Measurements from ENCODE around the gene LDB2.
"Not testable (repeated sequence)": the region's sequence is repeated elsewhere in the genome, so short reads cannot be mapped to it uniquely, and the experiment has no call there.

Gene LDB2

DNA sequence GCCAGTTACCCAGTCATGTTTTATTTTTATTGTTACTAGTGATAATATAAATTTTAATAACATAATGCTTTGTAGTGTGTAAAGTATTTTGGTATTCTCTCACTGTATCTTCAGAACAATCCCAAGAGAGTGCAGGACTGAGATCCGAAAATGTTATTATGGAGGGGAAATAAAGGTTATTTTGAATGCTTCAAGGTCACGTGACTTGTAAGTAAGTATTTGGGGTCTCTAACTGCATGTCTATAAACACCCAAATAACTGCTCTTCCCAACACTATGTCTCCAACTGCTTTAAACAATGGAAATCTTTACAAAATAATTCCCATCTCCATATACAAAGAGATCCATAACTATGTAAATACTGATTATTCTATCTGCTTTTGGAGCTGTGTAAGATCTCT, 302.2 kb downstream of the LDB2 start:
- DNase-seq (ENCODE audit: low spot score) = no peak

- DNase-seq (ENCODE audit: low spot score) = no peak
Observed at GRCh38 chr4:16594128-16594527, 304.3 kb downstream of the LDB2 start.

- no peak for DNase-seq (ENCODE audit: low spot score)
Observed at GRCh38 chr4:16593386-16593785, 305.1 kb downstream of the LDB2 start.

- no peak for DNase-seq (ENCODE audit: low spot score)
Observed at GRCh38 chr4:16591272-16591826, 307.1 kb downstream of the LDB2 start.

- no peak for DNase-seq (ENCODE audit: low spot score)
Observed at GRCh38 chr4:16590797-16591196, 307.6 kb downstream of the LDB2 start.

DNA sequence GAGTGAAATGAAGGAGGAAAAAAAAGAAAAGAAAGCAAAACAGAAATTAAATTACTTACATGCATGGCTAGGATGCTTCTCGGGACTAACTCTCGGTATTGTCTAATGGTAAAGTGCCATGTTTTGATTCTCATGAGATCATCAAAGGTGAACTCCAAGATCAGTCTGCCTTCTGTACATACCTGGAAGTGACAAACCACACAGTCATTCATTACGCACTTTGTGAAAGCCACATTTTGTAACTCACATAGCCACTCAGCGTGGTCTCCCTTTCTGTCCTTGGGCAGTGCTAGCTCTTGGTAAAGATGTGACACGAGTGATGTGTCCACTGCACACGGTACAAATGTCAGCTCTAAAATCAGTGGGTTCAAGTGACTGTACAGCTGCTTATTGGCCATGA, 309.8 kb downstream of the LDB2 start:
- DNase-seq (ENCODE audit: low spot score) = peak; percentile 70

GRCh38 chr4:16588149-16588548, 310.3 kb downstream of the LDB2 start:
- no peak for DNase-seq (ENCODE audit: low spot score)

DNA sequence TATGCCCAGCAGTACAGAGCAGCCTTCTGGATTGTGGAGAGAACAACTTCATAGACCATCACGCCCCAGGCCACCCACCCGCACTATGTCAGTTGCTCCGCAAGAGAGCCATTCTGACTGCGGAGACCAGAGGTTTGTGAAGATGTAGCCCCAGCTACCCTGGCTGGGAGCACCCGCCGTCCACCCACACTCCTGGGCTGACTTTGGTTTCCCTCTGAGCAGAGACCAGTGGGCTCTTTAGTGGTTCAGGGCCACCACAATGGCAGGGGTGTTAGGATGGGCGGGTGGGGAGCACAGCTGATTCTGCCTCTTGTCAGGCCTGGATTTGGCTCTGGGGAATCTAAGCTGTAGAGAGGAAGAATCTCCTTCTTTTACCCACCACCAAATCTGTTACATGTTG, 313.4 kb downstream of the LDB2 start:
- no peak for DNase-seq (ENCODE audit: low spot score)

DNA sequence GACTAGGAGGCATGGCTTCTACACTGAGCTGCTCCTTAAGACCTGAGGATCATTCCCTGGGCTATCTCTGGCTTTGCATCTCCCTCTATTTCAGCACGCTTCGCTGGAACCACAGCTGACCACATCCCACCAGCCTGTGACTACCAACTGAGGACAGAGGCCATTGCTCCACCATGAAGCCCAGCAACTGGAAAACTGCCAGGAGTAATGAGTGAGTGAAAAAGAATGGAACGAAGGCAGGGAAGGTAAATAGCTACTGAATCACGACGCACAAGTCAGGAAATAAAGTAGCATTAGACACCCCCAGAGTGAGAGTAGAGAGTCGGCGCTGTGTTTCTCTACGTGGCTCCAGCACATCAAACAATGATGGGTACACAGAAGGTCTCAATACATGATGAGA, 314.7 kb downstream of the LDB2 start:
- peak; percentile 97 for DNase-seq (ENCODE audit: low spot score)

GRCh38 chr4:16582526-16582925, 315.9 kb downstream of the LDB2 start:
- DNase-seq (ENCODE audit: low spot score) = no peak

- no peak for DNase-seq (ENCODE audit: low spot score)
Observed at GRCh38 chr4:16582036-16582435, 316.4 kb downstream of the LDB2 start.

DNA sequence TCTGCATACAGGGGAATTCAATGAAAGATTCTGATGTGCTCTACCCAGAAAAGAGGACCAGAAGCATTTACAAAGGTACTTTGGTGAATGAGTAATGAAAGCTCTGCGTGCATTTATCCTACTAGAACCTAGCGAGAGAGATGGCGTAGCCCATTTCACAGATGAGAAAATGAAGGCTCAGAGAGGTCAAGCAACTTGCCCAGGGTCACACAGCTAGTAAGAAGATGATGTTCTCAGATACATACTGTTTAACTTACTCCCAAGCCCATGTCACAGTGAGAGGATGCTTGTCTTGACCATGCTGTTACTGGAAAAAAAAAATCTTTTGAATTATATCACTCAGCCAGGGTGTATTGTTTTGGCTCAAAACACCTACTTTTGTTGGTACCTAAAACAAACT, 317.3 kb downstream of the LDB2 start:
- no peak for DNase-seq (ENCODE audit: low spot score)

DNA sequence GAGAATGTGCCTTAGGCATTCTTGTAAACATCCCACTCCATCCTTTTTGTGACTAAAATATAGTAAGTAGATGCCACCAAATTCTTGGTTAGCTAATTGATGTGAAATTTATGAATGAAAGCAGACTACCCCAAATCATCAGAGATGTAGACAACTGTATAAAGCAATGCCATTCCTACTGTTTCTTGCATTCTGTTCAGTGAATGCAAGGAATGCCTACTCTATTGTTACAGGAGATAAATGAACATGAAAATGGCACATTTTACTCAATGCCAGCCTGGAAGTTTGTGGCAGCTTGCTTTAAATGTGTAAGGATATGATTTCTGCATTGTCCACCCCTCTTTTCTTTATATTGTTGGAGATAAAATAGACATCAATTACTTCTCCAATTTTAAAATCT, 317.9 kb downstream of the LDB2 start:
- no peak for DNase-seq (ENCODE audit: low spot score)

DNA sequence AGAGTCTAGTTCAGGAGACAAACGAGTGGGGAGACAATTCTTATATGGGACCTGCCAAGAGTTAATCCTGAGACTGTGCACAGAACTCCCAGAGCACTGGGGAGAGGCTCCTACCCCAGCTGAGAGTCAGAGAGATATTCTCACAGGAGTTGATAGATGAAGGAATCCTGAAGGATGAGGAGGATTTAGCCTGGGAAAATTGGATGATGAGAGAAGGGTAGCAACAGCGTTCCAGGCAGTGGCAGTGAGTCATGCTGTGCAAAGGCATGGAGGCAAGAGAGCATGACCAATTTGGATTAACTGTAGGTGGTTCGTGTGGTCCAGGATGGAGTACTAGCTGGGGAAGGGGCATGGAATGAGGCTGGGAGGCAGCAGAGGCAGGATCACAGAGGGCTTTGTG, 318.6 kb downstream of the LDB2 start:
- peak; percentile 63 for DNase-seq (ENCODE audit: low spot score)

DNA sequence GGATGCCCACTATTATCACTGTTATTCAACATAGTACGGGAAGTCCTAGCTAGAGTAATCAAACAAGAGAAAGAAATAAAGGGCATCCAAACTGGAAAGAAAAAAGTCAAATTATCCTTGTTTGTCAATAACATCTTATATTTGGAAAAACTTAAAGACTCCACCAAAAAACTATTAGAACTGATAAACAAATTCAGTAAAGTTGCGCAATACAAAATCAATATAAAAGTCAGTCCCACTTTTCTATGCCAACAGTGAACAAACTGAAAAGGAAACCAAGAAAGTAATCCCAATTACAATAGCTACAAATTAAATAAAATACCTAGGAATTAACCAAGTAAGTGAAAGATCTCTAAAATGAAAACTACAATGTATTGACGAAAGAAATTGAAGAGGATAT, 321.3 kb downstream of the LDB2 start:
- DNase-seq (ENCODE audit: low spot score) = no peak

GRCh38 chr4:16574981-16575380, 323.5 kb downstream of the LDB2 start:
- DNase-seq (ENCODE audit: low spot score) = no peak

GRCh38 chr4:16573739-16574138, 324.7 kb downstream of the LDB2 start:
- DNase-seq (ENCODE audit: low spot score) = peak; percentile 24

- DNase-seq (ENCODE audit: low spot score) = peak; percentile 69
Observed at GRCh38 chr4:16573206-16573605, 325.2 kb downstream of the LDB2 start.

- no peak for DNase-seq (ENCODE audit: low spot score)
Observed at GRCh38 chr4:16572631-16573030, 325.8 kb downstream of the LDB2 start.

DNA sequence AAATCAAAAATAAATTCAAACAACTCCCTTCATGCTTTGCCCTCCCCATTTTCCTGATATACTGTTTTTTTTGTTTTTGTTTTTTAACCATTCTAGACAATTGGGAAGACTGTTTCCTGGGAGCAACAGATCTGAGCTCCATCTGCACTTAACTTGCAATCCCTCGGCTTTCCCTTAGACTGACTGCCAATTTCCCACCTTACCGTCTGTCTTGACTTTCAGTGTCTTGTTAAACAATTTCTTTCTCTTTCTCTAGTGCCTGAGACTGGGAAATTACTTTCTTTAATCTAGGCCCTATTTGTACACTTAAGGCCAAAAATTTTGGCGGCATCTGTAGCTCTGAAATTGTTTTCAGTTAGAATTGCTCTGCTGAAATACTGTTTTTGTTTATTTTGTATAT, 326.3 kb downstream of the LDB2 start:
- no peak for DNase-seq (ENCODE audit: low spot score)

DNA sequence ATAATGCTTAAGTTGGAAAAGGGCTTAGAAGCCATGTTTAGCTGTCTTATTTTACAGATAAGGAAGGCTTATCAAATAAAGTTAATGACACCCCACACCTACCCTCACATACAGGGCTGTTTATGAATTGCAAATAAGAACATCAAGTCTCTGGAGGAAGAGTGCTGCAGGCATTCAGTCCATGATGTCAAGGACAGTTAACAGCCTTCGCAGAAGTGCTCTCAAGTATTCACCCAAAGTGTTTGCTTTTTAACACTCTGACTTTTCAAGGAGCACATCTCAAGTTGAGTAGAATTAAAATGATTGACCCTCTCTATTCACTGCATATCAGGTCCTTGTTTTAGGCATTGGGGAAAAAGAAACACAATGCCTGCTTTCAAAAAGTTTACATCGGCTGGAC, 328.7 kb downstream of the LDB2 start:
- DNase-seq (ENCODE audit: low spot score) = no peak

- not testable (repeated sequence) for DNase-seq (ENCODE audit: low spot score)
Observed at GRCh38 chr4:16557316-16557715, 341.1 kb downstream of the LDB2 start.

DNA sequence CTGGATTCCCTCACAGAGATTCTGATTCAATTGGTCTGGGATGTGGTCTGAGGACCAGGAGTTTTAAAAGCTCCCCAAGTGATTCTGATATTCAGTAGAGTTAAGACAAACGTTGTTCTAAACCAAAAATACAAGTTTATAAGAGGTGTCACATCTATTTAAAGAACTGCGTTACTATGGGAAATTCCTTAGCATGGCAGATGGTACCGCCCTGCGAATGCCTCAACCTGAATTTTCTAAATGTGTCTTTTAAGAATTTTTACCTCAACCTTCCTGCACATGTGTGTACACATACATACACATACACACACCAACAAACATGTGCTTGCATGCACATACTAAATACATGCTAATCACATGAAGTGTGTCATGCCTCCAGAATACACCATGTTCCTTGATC, 343.3 kb downstream of the LDB2 start:
- DNase-seq (ENCODE audit: low spot score) = no peak

DNA sequence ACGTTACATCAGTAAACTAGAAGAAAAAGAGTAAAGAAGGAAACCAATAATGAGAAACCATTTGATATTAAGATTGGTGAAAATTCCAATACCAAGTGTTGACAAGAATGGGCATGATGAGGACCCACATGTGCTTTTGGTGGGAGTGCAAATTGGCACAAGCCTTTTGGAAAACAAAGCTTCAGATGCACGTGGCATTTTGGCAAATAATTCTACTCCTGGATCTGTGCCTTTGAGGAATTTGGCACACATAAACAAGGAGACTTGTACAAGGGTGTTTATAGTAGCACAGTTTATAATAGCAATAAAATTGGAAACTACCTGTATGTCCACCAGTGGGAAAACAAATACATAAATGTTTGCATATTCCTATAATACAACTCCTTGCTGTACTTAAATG, 347.9 kb downstream of the LDB2 start:
- DNase-seq (ENCODE audit: low spot score) = no peak

- DNase-seq (ENCODE audit: low spot score) = no peak
Observed at GRCh38 chr4:16545656-16546055, 352.8 kb downstream of the LDB2 start.
